Nasal cavity respiratory epithelium epithelial cell of viscerocranial mucosa (primary cell): ENCODE data around the gene ACVR1B. TPM values are rescaled to one million over a fixed set of nuclear protein-coding genes. Genes with fewer than 3 reads are reported as not detected.

Source experiments
- total RNA-seq: library from RNA; depleted of rRNA; stranded (reverse); fragments of >200 nt; gene quantifications from 2 replicates; pipeline ENCODE4 v1.2.3, GENCODE V29; 2014

ACVR1B gene
- 22.2 and 23.1 TPM in 2 replicates for total RNA-seq

DNA sequence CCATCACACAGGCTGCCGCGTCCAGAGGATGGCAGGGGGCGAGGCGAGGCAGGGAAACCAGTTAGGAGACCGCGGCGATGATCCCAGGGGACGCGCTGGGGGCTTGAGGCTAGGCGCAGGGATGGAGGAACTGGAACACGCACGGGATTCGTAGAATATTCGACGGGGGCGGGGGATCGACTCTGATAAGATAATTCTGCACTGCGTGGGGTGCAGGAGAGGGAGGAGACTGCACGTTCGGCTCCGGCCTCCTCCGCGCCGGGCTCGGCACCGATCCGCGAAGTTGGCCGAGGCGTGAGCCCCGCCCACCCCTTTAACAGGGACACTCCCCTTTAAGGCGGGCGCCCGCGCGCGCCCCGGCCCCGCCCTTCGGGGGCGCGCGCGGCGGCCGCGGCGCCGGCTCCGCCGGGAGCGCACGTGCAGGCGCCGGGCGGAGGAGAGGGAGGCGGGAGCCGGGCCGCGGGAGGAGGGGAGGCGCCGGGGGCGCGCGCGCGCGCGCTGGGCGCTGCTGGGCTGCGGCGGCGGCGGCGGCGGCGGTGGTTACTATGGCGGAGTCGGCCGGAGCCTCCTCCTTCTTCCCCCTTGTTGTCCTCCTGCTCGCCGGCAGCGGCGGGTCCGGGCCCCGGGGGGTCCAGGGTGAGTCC, at the start of gene ACVR1B:
Gene ACVR1B, plus strand, starts transcription at position 501 of the 644 bp plus-strand sequence. Its CDS starts 45 bp downstream, at position 546.

GRCh38 chr12:51907083-51907855, 44.2 kb upstream of the ACVR1B start, which contains the start of gene ACVRL1:
Gene ACVRL1 (plus strand): TSS chr12:51907504. CDS start chr12:51912475, 4,971 bp downstream.

DNA sequence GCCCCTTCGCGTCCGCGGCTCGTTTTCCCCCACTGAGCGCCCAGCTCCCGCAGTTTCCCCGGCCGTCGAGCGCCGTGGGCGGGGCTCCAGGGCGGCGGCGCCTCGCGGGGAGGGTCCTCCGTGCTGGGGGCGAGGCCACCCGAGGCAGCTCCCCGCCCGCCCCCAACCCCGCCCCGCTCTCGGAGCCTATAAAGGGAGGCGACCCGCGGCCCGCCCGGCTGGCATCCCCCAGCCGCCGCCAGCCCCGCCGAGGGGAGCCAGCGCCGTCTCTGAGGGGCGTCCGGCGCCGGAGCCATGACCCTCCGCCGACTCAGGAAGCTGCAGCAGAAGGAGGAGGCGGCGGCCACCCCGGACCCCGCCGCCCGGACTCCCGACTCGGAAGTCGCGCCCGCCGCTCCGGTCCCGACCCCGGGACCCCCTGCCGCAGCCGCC, 55.2 kb downstream of the ACVR1B start, which contains the start of gene TAMALIN:
Gene TAMALIN, plus strand, starts transcription at position 221 of the 432 bp plus-strand sequence. Its CDS starts 74 bp downstream, at position 295.

Other genes with a start within 250 kb of the ACVR1B start
- gene FIGNL2, start 103.0 kb upstream of the ACVR1B start, total RNA-seq, result under 0.01 TPM in 1 of 2 replicates, not detected in the other
- not detected in 2 replicates for gene ANKRD33, start 63.6 kb upstream of the ACVR1B start, total RNA-seq
- not detected in 2 replicates for gene ACVRL1, start 44.2 kb upstream of the ACVR1B start, total RNA-seq
- gene TAMALIN, start 55.2 kb downstream of the ACVR1B start, total RNA-seq, result under 0.01 TPM in 1 of 2 replicates, not detected in the other
- 0.28 and 0.68 TPM in 2 replicates for gene NR4A1, start 99.7 kb downstream of the ACVR1B start, total RNA-seq
- gene ATG101, start 118.3 kb downstream of the ACVR1B start, total RNA-seq, result 84.5 and 144 TPM in 2 replicates
- under 0.01 TPM in 1 of 2 replicates, not detected in the other for gene SMIM41, start 128.0 kb downstream of the ACVR1B start, total RNA-seq
- 4.6 and 80.0 TPM in 2 replicates for gene KRT80, start 240.3 kb downstream of the ACVR1B start, total RNA-seq